ENCODE data around the gene MYLK. TPM values are rescaled to one million over a fixed set of nuclear protein-coding genes. Genes with fewer than 3 reads are reported as not detected.

Gene MYLK
- total RNA-seq, 1 experiment from 2014 or later: 23.0 TPM

GRCh38 chr3:123561188-123561587 lies 322.9 kb downstream of the MYLK start:
- DNase-seq: no peak
- no peak overlapping the region for H3K27ac Mint-ChIP-seq (ENCODE audit: unreplicated experiment)
- peaks cover 39% of the 10 kb centered on the region for H3K36me3 Mint-ChIP-seq (ENCODE audit: insufficient read depth, unreplicated experiment)
- intact Hi-C loops (cut with micrococcal nuclease; ENCODE audit: unreplicated experiment): no loop called here
- ChIA-PET POLR2A (no interaction called here), CTCF (no interaction called here)
- no peak overlapping the region for H3K4me3 Mint-ChIP-seq (ENCODE audit: unreplicated experiment)
- TF ChIP-seq CTCF (IDR thresholded peaks at IDR 0.05; ENCODE audit: insufficient read depth in 1 of 2, low read depth in 1 of 2, low read length in 1 of 2, severe bottlenecking in 1 of 2, unreplicated experiment in 1 of 2): no peak
- Histone ChIP-seq H3K27me3 (replicated peaks; ENCODE audit: control insufficient read depth, insufficient read depth, low read length) (no peaks in the 10 kb centered on the region), H3K36me3 (ENCODE audit: control insufficient read depth, insufficient read depth, low read length) (peaks cover 1% of the 10 kb centered on the region; the same call in 1 of the 2 replicates), H3K4me1 (no peaks in the 10 kb centered on the region), H3K9me3 (0 out of 2 replicates have a peak, but pooled peaks cover 3% of the 10 kb centered on the region), H3K4me3 (ENCODE audit: low read depth, low read length) (no peak overlapping the region)
- no TSS peak for BruUV-seq (replicated peaks)
- no peaks in the 10 kb centered on the region for H3K27me3 Mint-ChIP-seq (ENCODE audit: insufficient read depth, unreplicated experiment)
- H3K4me1 Mint-ChIP-seq (ENCODE audit: low read depth, unreplicated experiment): peaks cover 5% of the 10 kb centered on the region
- H3K9me3 Mint-ChIP-seq (ENCODE audit: unreplicated experiment): no peaks in the 10 kb centered on the region

Other genes starting within 250 kb of the MYLK start
- 41.7 and 43.5 TPM in 2 replicates for gene CCDC14, start 76.9 kb upstream of the MYLK start, total RNA-seq (2022)
- not detected in 2 replicates for gene ROPN1, start 107.8 kb upstream of the MYLK start, total RNA-seq (2022)
- gene KALRN, start 149.0 kb upstream of the MYLK start, total RNA-seq (2022): 82.8 and 88.7 TPM in 2 replicates

All from Caco-2 (cell line).